Testis (tissue), 3 donors: ENCODE data around the gene SP7. TPM values are rescaled to one million over a fixed set of nuclear protein-coding genes. Genes with fewer than 3 reads are reported as not detected.
"Not testable (repeated sequence)": the region's sequence is repeated elsewhere in the genome, so short reads cannot be mapped to it uniquely, and the experiment has no call there.

ENCODE experiments used
- DNase-seq: peaks from one replicate; pipeline ENCODE4 v3.0.0-alpha.2; 2019
- H3K27ac ChIP-seq, 2 donors: fragments of 200-600 bp; sonication (generic); one replicate each; pipeline ENCODE4 v1.5.1; 2019
- H3K27me3 ChIP-seq: fragments of 200-600 bp; sonication (generic); one replicate; pipeline ENCODE4 v1.5.1; 2019
- H3K36me3 ChIP-seq: fragments of 200-600 bp; sonication (generic); one replicate; pipeline ENCODE4 v1.5.1; 2017; ENCODE audit warnings: low read depth; ENCODE audit errors: missing control alignments
- H3K4me1 ChIP-seq: fragments of 200-600 bp; sonication (generic); one replicate; pipeline ENCODE4 v1.5.1; 2019
- H3K4me3 ChIP-seq, 2 donors: fragments of 200-600 bp; sonication (generic); one replicate each; pipeline ENCODE4 v1.5.1; 2017 to 2019
- H3K9me3 ChIP-seq: fragments of 200-600 bp; sonication (generic); one replicate; pipeline ENCODE4 v1.5.1; 2017
- POLR2A ChIP-seq: fragments of 450-650 bp; IDR thresholded peaks from one replicate; pipeline ENCODE4 v1.6.1; 2017; ENCODE audit warnings: antibody characterized with exemption, mild to moderate bottlenecking, moderate library complexity
- WGBS, 2 donors: methylation state at CpG; one replicate each; pipeline ENCODE4 v1.1.5; 2018; 5-methylcytosine and 5-hydroxymethylcytosine counted together
- intact Hi-C: fragments of 100-400 bp; cut with DNase I; formaldehyde crosslinking; loops from one replicate; pipeline ENCODE4 v1.15.1; 2023; ENCODE audit warnings: low total_unique reads
- polyA plus RNA-seq: library from polyadenylated mRNA; stranded (reverse); fragments of 350-450 nt; fragmentation: Illumina TruSeq; extraction: RNeasy Lipid Tissue Mini Kit (QIAGEN cat#74804); gene quantifications from one replicate; pipeline ENCODE4 v1.2.3, GENCODE V29; 2014; ENCODE audit warnings: low read depth, low replicate concordance; ENCODE audit not compliant: insufficient read depth
- total RNA-seq, 2 donors: library from RNA; depleted of rRNA; stranded (reverse); fragments of >200 nt; gene quantifications; one replicate each; pipeline ENCODE4 v1.2.3, GENCODE V29; 2016
- TF ChIP-seq, protein P1 (sequence below), 3 experiments: fragments of 450-650 bp in 2 of 3; fragments of 200-600 bp in 1 of 3; sonication (generic) in 1 of 3; IDR thresholded peaks; one replicate each; pipeline ENCODE4 v1.5.1; 2016 to 2019; ENCODE audit warnings: antibody characterized with exemption in 3 of 3, mild to moderate bottlenecking in 2 of 3, moderate library complexity in 1 of 3

Gene SP7
- total and polyA plus RNA-seq, 3 donors from 2014 or later: 0.56 to 2.3 (median 1.2) TPM

DNA sequence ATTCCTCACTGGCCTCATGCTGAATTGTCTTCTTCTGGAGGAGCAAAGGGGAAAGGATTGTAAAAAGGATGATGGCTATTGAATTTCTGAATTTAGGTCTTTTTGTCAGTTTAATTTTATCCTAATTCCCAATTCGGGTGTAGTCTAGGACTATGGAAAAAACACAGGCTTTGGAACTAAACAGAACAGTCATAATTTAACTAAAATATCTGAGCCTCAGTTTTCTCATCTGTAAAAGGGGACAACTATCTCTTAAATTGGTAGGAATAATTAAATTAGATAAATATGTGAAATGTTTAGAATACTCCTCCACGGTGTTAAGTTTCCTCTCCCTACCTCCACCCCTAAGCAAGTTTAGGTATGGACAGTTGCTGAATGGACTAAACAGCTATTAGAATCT, 40.6 kb upstream of the SP7 start:
- intact Hi-C loops: no loop called here
- Histone ChIP-seq H3K9me3 (no peaks in the 10 kb centered on the region), H3K27me3 (no peaks in the 10 kb centered on the region), H3K4me1 (peaks cover 19% of the 10 kb centered on the region), H3K27ac (no peak overlapping the region), H3K4me3 (no peak overlapping the region), H3K36me3 (no peaks in the 10 kb centered on the region)
- no peak for TF ChIP-seq POLR2A
- TF ChIP-seq, protein P1, sequence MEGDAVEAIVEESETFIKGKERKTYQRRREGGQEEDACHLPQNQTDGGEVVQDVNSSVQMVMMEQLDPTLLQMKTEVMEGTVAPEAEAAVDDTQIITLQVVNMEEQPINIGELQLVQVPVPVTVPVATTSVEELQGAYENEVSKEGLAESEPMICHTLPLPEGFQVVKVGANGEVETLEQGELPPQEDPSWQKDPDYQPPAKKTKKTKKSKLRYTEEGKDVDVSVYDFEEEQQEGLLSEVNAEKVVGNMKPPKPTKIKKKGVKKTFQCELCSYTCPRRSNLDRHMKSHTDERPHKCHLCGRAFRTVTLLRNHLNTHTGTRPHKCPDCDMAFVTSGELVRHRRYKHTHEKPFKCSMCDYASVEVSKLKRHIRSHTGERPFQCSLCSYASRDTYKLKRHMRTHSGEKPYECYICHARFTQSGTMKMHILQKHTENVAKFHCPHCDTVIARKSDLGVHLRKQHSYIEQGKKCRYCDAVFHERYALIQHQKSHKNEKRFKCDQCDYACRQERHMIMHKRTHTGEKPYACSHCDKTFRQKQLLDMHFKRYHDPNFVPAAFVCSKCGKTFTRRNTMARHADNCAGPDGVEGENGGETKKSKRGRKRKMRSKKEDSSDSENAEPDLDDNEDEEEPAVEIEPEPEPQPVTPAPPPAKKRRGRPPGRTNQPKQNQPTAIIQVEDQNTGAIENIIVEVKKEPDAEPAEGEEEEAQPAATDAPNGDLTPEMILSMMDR (IDR thresholded peaks at IDR 0.05): no peak
- WGBS, 2 donors: 86 to 92% methylated on average over 2 of the region's 2 CpGs
- DNase-seq: no peak

DNA sequence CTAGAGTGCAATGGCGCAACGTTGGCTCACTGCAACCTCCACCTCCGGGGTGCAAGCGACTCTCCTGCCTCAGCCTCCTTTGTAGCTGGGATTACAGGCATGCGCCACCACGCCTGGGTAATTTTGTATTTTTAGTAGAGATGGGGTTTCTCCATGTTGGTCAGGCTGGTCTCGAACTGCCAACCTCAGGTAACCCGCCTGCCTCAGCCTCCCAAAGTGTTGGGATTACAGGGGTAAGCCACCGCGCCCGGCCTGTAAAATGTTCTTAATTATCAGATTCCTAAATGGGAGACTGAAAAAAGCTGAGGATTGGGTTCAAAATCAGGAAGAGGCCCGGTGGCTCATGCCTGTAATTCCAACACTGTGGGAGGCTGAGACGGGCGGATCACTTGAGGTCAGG, 38.1 kb upstream of the SP7 start:
- H3K36me3 ChIP-seq, H3K27me3 ChIP-seq, H3K4me3 ChIP-seq, H3K27ac ChIP-seq, H3K9me3 ChIP-seq, DNase-seq, intact Hi-C loops: not testable (repeated sequence)
- H3K4me1 ChIP-seq: peaks cover 21% of the 10 kb centered on the region
- 88 to 90% methylated on average over 14 of the region's 14 CpGs for WGBS, 2 donors

DNA sequence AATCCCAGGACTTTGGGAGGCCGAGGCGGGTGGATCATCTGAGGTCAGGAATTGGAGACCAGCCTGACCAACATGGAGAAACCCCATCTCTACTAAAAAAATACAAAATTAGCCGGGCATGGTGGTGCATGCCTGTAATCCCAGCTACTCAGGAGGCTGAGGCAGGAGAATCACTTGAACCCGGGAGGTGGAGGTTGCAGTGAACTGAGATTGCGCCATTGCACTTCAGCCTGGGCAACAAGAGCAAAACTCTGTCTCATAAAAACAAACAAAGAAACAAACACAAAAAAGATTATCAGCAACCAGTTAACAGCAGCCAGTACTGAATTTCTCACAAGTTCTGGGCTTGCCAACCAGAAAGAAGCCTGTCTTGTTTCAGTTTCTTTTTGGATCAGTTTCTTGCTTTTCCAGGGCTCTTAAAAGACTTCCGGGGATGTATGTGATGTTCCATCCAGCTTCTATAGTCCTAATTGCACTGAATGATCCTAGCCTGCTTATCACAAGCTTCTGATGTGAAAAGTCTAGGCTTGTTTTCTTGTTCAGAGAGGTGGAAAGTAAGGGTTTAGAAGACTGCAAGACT, 37.5 kb upstream of the SP7 start:
- H3K4me3 ChIP-seq, H3K9me3 ChIP-seq, intact Hi-C loops, H3K27me3 ChIP-seq, H3K36me3 ChIP-seq, DNase-seq: not testable (repeated sequence)
- 79 to 84% methylated on average over 6 of the region's 6 CpGs for WGBS, 2 donors
- peaks cover 17% of the 10 kb centered on the region for H3K4me1 ChIP-seq
- peak overlapping the region in 1 of 2 donors; percentile 53 for H3K27ac ChIP-seq

DNA sequence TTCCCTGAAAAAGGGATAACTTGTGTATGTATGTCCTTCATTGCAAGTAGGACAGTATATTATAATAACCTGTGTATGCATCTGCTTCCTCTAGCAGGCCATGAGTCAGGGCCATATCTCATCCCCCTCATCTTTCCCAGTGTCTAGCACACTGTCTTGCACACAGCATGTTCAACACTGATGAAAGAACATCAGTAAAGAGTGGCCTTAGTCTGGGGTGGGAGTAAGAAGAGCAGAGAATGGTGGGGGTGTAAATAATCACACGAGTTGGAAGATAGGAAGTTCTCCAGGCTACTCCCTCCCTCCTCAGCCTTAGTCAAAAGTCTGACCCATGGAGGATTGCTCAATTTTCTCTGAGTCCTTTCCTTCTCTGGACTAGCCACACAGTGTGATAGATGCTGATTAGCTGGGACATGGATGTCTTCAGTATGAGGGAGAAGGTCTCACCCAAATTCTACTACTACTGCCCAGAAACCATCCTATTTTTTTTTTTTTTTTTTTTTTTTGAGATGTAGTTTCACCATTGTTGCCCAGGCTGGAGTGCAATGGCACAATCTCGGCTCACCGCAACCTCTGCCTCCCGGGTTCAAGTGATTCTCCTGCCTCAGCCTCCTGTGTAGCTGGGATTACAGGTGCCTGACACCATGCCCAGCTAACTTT, 29.2 kb upstream of the SP7 start:
- intact Hi-C loops: no loop called here
- DNase-seq: no peak
- 71 to 79% methylated on average over 4 of the region's 4 CpGs for WGBS, 2 donors
- peaks cover 3% of the 10 kb centered on the region for H3K4me1 ChIP-seq
- H3K27me3 ChIP-seq: no peaks in the 10 kb centered on the region
- H3K9me3 ChIP-seq: no peaks in the 10 kb centered on the region
- peak overlapping the region in 1 of 2 donors; percentile 78 for H3K27ac ChIP-seq
- no peak for TF ChIP-seq POLR2A
- TF ChIP-seq, protein P1 (IDR thresholded peaks at IDR 0.05): no peak
- H3K4me3 ChIP-seq: no peak overlapping the region
- H3K36me3 ChIP-seq: no peaks in the 10 kb centered on the region

DNA sequence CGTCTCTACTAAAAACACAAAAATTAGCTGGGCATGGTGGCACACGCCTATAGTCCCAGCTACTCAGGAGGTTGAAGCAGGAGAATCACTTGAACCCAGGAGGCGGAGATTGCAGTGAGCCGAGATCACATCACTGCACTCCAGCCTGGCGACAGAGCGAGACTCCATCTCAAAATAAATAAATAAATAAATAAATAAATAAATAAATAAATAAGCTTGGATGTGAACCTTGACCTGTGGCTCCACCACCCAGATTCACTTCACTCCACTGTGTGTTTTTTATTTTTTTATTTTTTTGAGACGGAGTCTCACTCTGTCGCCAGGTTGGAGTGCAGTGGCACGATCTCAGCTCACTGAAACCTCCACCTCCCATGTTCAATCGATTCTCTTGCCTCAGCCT, 25.5 kb upstream of the SP7 start:
- H3K4me3 ChIP-seq, H3K36me3 ChIP-seq, DNase-seq, intact Hi-C loops, H3K9me3 ChIP-seq, H3K27me3 ChIP-seq, H3K4me1 ChIP-seq, H3K27ac ChIP-seq: not testable (repeated sequence)
- WGBS, 2 donors: 93 to 95% methylated on average over 10 of the region's 10 CpGs

DNA sequence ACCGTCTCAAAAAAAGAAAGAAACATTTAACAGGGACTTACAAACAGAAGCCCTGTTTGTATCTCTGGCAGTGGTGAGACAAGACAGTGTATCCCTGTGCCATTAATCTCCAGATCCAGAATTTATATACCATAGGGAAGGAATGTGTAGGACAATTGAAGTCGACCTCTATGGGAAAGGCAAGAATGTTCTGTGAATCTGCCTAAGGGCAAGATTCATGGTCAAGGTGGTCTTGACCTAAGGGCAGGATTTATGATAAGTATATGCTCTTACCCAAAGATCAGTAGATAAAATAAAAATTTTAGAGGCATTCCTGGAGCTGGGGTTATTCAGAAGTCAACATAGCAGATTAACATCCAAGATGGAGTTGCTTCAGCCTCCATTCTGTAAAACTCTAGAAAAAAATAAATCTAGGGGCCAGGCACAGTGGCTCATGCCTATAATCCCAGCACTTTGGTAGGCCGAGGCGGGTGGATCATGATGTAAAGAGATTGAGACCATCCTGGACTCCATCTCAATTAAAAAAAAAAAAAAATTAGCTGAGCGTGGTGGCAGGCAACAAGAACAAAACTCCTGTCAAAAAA, 22.8 kb upstream of the SP7 start:
- TF ChIP-seq POLR2A: no peak
- TF ChIP-seq, protein P1 (IDR thresholded peaks at IDR 0.05): no peak
- intact Hi-C loops: no loop called here

More for the DNA sequence above, 22.8 kb upstream of the SP7 start:
- Histone ChIP-seq H3K9me3 (no peaks in the 10 kb centered on the region), H3K27me3 (no peaks in the 10 kb centered on the region), H3K4me3 (no peak overlapping the region), H3K27ac (no peak overlapping the region), H3K36me3 (no peaks in the 10 kb centered on the region), H3K4me1 (no peaks in the 10 kb centered on the region)
- WGBS, 2 donors: 76 to 87% methylated on average over 5 of the region's 5 CpGs
- DNase-seq: no peak
